ENCODE measurements around the gene TREM2. TPM values are rescaled to one million over a fixed set of nuclear protein-coding genes. Genes with fewer than 3 reads are reported as not detected.

TREM2 gene
- total RNA-seq, 1 donor from 2014 or later = not detected

DNA sequence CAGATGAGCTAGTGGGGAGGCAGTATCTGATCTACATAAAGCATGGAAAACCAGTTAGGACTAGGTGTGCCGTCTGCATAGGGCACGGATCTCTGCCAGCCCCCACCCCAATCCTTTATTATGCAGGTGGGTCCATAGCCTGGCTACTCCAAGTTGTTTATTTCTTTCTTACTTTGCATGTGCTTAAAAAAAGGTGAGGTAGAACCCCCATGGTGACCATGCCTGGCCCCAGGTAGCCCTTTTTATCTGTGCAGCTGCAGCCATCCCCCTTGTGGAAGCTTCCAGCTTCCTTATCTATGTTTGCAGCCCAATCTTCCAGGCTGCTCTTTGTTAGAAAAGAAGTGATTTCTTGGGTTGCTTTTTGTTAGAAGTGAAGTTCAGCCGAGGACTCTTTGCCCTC, 9.0 kb upstream of the TREM2 start:
- H3K4me3 Mint-ChIP-seq = no peak overlapping the region
- H3K27ac Mint-ChIP-seq = no peak overlapping the region
- DNase-seq (ENCODE audit: extremely low spot score, unreplicated experiment) = peak; percentile 32
- TF ChIP-seq, protein P1, sequence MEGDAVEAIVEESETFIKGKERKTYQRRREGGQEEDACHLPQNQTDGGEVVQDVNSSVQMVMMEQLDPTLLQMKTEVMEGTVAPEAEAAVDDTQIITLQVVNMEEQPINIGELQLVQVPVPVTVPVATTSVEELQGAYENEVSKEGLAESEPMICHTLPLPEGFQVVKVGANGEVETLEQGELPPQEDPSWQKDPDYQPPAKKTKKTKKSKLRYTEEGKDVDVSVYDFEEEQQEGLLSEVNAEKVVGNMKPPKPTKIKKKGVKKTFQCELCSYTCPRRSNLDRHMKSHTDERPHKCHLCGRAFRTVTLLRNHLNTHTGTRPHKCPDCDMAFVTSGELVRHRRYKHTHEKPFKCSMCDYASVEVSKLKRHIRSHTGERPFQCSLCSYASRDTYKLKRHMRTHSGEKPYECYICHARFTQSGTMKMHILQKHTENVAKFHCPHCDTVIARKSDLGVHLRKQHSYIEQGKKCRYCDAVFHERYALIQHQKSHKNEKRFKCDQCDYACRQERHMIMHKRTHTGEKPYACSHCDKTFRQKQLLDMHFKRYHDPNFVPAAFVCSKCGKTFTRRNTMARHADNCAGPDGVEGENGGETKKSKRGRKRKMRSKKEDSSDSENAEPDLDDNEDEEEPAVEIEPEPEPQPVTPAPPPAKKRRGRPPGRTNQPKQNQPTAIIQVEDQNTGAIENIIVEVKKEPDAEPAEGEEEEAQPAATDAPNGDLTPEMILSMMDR (conservative IDR thresholded peaks at IDR 0.05) = no peak
- no peaks in the 10 kb centered on the region for H3K9me3 Mint-ChIP-seq
- peaks cover 34% of the 10 kb centered on the region for H3K27me3 Mint-ChIP-seq
- no peaks in the 10 kb centered on the region for H3K4me1 Mint-ChIP-seq (ENCODE audit: unreplicated experiment)
- H3K36me3 Mint-ChIP-seq = no peaks in the 10 kb centered on the region

DNA sequence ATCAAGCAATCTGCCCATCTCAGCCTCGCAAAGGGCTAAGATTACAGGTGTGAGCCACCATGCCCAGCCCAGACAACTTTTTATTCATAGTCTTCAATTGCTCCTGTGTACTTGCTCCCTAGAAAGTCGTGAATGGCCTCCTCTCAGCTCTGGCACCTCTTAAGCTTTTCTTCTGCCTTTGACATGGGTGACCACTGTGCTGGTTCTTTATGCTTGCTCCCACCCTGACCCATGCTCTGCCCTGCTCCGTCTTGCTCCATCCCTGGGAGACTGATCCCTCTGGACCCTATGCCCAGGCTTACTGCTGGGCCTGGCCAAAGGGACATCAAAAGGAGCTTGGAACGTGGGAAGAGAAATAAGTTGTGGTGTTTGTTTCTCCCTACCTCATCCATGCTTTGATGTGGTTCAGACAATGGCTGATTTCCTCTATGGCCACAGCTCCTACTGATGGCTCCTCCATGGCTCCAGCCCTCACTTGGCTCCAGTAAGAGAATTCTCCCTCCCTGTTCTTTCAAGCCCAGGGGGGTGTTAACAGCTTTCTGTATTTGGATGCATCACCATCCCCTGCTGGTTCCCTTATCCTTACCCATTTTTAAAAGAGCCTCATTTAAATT, 7.7 kb upstream of the TREM2 start:
- DNase-seq (ENCODE audit: extremely low spot score, unreplicated experiment) = peak; percentile 16
- H3K4me1 Mint-ChIP-seq (ENCODE audit: unreplicated experiment) = no peaks in the 10 kb centered on the region
- H3K27ac Mint-ChIP-seq = no peak overlapping the region
- H3K4me3 Mint-ChIP-seq = no peak overlapping the region
- H3K27me3 Mint-ChIP-seq = peaks cover 26% of the 10 kb centered on the region
- TF ChIP-seq, protein P1 (conservative IDR thresholded peaks at IDR 0.05) = no peak
- H3K36me3 Mint-ChIP-seq = no peaks in the 10 kb centered on the region
- H3K9me3 Mint-ChIP-seq = no peaks in the 10 kb centered on the region

DNA sequence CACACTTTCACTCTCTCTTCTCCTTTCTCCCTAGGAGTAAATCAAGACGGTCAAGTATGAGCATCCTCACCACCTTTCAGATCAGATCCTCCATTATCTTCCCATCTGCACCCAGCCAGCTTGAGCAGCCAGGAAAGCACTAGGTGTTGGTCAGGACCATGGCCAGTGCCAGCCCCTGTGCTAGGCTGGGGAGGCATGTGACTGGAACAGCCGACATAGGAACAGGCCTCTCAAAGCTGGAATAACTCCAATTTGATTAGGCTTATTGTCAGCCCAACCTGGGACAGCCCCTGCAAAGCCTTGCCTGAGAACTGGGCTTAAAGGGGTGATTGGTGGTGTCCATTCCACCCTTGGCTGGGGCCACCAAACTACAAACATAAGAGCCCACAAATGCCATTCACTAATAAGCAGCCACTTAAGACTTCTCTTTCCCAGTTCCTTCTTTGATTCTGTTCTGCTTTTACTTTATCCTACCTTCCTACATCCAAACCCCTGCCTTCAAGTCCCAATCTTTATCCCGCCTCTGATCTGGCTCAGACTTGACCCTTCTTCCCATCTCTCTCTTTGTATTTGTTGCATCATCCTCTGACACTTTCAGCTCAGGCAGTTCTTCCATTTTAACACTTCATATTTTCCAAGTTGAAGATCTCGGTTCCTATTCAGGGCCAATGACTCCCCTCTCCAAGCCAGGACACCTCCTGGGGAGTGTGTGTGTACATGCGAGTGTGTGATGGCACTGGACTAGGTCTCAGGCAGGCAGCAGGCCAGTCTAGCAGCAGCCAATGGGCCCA, 4.5 kb upstream of the TREM2 start:
- no peak overlapping the region for H3K27ac Mint-ChIP-seq
- peak; percentile 67 for DNase-seq (ENCODE audit: extremely low spot score, unreplicated experiment)
- no peaks in the 10 kb centered on the region for H3K36me3 Mint-ChIP-seq
- no peak overlapping the region for H3K4me3 Mint-ChIP-seq
- no peaks in the 10 kb centered on the region for H3K4me1 Mint-ChIP-seq (ENCODE audit: unreplicated experiment)
- TF ChIP-seq, protein P1 (conservative IDR thresholded peaks at IDR 0.05) = no peak
- H3K27me3 Mint-ChIP-seq = peaks cover 35% of the 10 kb centered on the region
- no peaks in the 10 kb centered on the region for H3K9me3 Mint-ChIP-seq

- H3K27ac Mint-ChIP-seq = no peak overlapping the region
- H3K36me3 Mint-ChIP-seq = no peaks in the 10 kb centered on the region
- TF ChIP-seq, protein P1 (conservative IDR thresholded peaks at IDR 0.05) = no peak
- DNase-seq (ENCODE audit: extremely low spot score, unreplicated experiment) = no peak
- H3K27me3 Mint-ChIP-seq = peaks cover 30% of the 10 kb centered on the region
- H3K4me3 Mint-ChIP-seq = no peak overlapping the region
- no peaks in the 10 kb centered on the region for H3K4me1 Mint-ChIP-seq (ENCODE audit: unreplicated experiment)
- no peaks in the 10 kb centered on the region for H3K9me3 Mint-ChIP-seq
Measured at GRCh38 chr6:41164551-41165120, 1.7 kb upstream of the TREM2 start.

DNA sequence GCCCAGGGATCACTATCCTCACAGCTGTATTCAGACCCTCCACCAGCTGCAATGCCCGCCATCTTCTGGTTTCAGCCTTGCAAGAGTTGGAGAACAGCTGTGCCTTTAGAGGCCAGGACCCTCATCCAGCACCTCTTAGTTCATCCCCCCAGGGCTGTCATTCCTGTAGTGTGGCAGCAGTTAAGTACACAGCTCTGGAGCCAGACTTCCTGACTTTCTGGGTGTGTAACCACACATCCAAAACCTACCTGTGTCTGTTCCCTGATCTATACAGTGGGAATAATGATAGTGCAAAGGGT, 452 bp upstream of the TREM2 start:
- Mint-ChIP-seq H3K27me3 (peaks cover 26% of the 10 kb centered on the region), H3K4me3 (no peak overlapping the region), H3K4me1 (ENCODE audit: unreplicated experiment) (no peaks in the 10 kb centered on the region), H3K36me3 (no peaks in the 10 kb centered on the region), H3K27ac (no peak overlapping the region), H3K9me3 (no peaks in the 10 kb centered on the region)
- TF ChIP-seq, protein P1 (conservative IDR thresholded peaks at IDR 0.05) = no peak
- DNase-seq (ENCODE audit: extremely low spot score, unreplicated experiment) = no peak

Data from type B pancreatic cell (in vitro differentiated cells).